ENCODE data around the gene CRYL1. TPM values are rescaled to one million over a fixed set of nuclear protein-coding genes. Genes with fewer than 3 reads are reported as not detected.

Gene CRYL1
- total RNA-seq, 1 experiment from 2014 or later = 3.7 TPM

DNA sequence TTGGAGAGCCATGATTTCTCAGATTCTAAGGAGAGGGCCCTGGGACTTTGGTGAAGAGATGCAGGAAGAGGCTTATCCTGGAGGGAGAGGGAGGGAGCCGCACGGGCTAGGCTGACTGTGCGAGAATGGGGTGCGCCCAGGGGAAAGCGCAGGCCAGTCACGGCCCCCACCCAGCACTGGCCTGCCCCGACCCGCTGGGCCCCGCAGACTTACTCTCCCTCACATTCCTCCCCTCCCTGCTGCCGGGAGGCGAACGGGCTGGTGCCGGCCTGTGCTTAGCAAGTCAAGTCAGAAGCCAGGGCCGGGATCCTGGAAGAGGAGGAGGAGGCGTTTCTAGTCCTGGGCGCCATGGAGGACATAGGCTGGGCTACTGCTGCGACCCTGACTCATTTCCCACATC, 120.0 kb downstream of the CRYL1 start:
- H3K27me3 ChIP-seq (ENCODE audit: insufficient read depth, low read length) = no peaks in the 10 kb centered on the region
- no peak overlapping the region for H2BK12ac ChIP-seq (ENCODE audit: insufficient read length, low read depth, low read length)
- H3T11ph ChIP-seq (ENCODE audit: low read length) = no peak overlapping the region
- H2AK5ac ChIP-seq (ENCODE audit: insufficient read length, low read length) = no peak overlapping the region
- H3K79me2 ChIP-seq (ENCODE audit: insufficient read depth, low read length) = no peaks in the 10 kb centered on the region
- H3K4me2 ChIP-seq (ENCODE audit: insufficient read depth, insufficient read length, low read length) = peak overlapping the region; percentile 41
- no peak overlapping the region for H3K23ac ChIP-seq (ENCODE audit: insufficient read length, low read depth, low read length)
- H3K4ac ChIP-seq (ENCODE audit: low read depth, low read length) = no peak overlapping the region
- H2BK5ac ChIP-seq (ENCODE audit: insufficient read length, low read length) = no peak overlapping the region
- no peak overlapping the region; a peak in 1 of 7 replicates for H3K27ac Mint-ChIP-seq
- no peak overlapping the region for H4K5ac ChIP-seq (ENCODE audit: insufficient read length, low read depth, low read length)
- H3K9ac ChIP-seq (ENCODE audit: extremely low read depth, insufficient read length, low read length) = no peak overlapping the region
- H3K23me2 ChIP-seq (ENCODE audit: insufficient read length, low read depth, low read length, poor library complexity, severe bottlenecking) = no peaks in the 10 kb centered on the region
- no peak overlapping the region for H2BK15ac ChIP-seq (ENCODE audit: low read depth, low read length)
- TF ChIP-seq, protein P1, sequence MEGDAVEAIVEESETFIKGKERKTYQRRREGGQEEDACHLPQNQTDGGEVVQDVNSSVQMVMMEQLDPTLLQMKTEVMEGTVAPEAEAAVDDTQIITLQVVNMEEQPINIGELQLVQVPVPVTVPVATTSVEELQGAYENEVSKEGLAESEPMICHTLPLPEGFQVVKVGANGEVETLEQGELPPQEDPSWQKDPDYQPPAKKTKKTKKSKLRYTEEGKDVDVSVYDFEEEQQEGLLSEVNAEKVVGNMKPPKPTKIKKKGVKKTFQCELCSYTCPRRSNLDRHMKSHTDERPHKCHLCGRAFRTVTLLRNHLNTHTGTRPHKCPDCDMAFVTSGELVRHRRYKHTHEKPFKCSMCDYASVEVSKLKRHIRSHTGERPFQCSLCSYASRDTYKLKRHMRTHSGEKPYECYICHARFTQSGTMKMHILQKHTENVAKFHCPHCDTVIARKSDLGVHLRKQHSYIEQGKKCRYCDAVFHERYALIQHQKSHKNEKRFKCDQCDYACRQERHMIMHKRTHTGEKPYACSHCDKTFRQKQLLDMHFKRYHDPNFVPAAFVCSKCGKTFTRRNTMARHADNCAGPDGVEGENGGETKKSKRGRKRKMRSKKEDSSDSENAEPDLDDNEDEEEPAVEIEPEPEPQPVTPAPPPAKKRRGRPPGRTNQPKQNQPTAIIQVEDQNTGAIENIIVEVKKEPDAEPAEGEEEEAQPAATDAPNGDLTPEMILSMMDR (conservative IDR thresholded peaks at IDR 0.05) = no peak
- no peaks in the 10 kb centered on the region for H3K9me3 Mint-ChIP-seq
- no peak overlapping the region for H4K8ac ChIP-seq (replicated peaks; ENCODE audit: insufficient read length, low read depth, low read length)
- peaks cover 2% of the 10 kb centered on the region; the same call in 1 of the 2 replicates for H3K4me1 ChIP-seq (ENCODE audit: insufficient read depth, low read length)
- no CpG with 5 or more reads among the region's 17 CpGs for WGBS (ENCODE audit: extremely low coverage, insufficient read length, low lambda C conversion rate)
- no peaks in the 10 kb centered on the region for H3K36me3 Mint-ChIP-seq (ENCODE audit: insufficient read depth in 1 of 3, low read depth in 3 of 3)
- peak overlapping the region; percentile 37 to 71 for H3K4me3 Mint-ChIP-seq
- no peak overlapping the region for H3K56ac ChIP-seq (ENCODE audit: insufficient read length, low read depth, low read length)
- H2AFZ ChIP-seq (ENCODE audit: low read length) = no peak overlapping the region
- H2BK20ac ChIP-seq (ENCODE audit: low read depth, low read length, poor library complexity, severe bottlenecking) = no peak overlapping the region
- H3K9me3 ChIP-seq (ENCODE audit: control insufficient read depth, low read depth, low read length) = no peaks in the 10 kb centered on the region
- no peaks in the 10 kb centered on the region for H4K20me1 ChIP-seq (ENCODE audit: control insufficient read depth, insufficient read depth, insufficient read length)
- H2BK120ac ChIP-seq (ENCODE audit: low read depth, low read length, poor library complexity, severe bottlenecking) = no peak overlapping the region
- peak; percentile 69 for DNase-seq
- H3K14ac ChIP-seq (ENCODE audit: insufficient read depth, low read length) = peak overlapping the region; percentile 80
- H3K18ac ChIP-seq (ENCODE audit: insufficient read length, low read depth, low read length) = peak overlapping the region; percentile 54
- H3K27ac ChIP-seq (ENCODE audit: insufficient read length, low read depth, low read length) = no peak overlapping the region
- H4K91ac ChIP-seq (ENCODE audit: insufficient read length, low read depth, low read length) = no peak overlapping the region
- peaks cover 3% of the 10 kb centered on the region for H3K27me3 Mint-ChIP-seq (ENCODE audit: low read depth)
- H3K79me1 ChIP-seq (ENCODE audit: insufficient read depth, low read depth, low read length, poor library complexity, severe bottlenecking) = no peaks in the 10 kb centered on the region
- peaks cover 26 to 28% of the 10 kb centered on the region in 2 experiments for H3K4me1 Mint-ChIP-seq
